ENCODE data around the gene FLT1.

The FLT1 gene

DNA sequence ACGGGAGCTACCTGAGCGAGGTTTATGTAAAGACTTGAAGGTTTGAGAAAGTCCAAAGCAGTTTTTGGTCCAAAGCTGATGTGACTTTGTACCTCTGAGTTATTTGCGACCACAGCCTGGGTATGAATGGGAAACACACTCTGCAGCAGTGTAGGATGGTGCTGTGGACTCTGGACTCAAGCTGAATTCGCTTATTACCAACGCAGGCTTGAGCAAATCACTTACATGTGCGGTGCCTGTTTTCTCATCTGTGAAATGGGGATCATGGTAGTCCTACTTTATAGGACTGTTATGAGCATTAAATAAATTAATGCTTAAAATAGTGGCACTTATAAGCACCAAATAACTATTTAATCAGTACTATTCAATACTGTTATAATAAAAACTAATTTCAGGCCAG, 180.0 kb downstream of the FLT1 start:
- ChIA-PET POLR2A (no interaction called here), CTCF (interaction anchor here (0.7 to 0.8 kb wide), 2 partner anchors 482 to 1565 kb away, joined by 4 read pairs; no protein-coding TSS in a partner anchor)
- TF ChIP-seq SP1 (IDR thresholded peaks at IDR 0.05) (no peak), CTBP1 (IDR thresholded peaks at IDR 0.05; ENCODE audit: borderline replicate concordance) (no peak), HDGF (IDR thresholded peaks at IDR 0.05; ENCODE audit: borderline replicate concordance) (no peak), NFRKB (IDR thresholded peaks at IDR 0.05) (no peak), FOXA1 (IDR thresholded peaks at IDR 0.05) (no peak), LEF1 (IDR thresholded peaks at IDR 0.05; ENCODE audit: borderline replicate concordance) (no peak), FOXK2 (IDR thresholded peaks at IDR 0.05) (no peak), FOXM1 (IDR thresholded peaks at IDR 0.05; ENCODE audit: borderline replicate concordance) (no peak), ARNT (IDR thresholded peaks at IDR 0.05) (no peak), ZNF384 (IDR thresholded peaks at IDR 0.05) (no peak), L3MBTL2 (conservative IDR thresholded peaks at IDR 0.05) (no peak), TARDBP (IDR thresholded peaks at IDR 0.05) (no peak), ELF4 (IDR thresholded peaks at IDR 0.05) (no peak), SUZ12 (IDR thresholded peaks at IDR 0.05) (no peak)
- TF ChIP-seq, protein P1, sequence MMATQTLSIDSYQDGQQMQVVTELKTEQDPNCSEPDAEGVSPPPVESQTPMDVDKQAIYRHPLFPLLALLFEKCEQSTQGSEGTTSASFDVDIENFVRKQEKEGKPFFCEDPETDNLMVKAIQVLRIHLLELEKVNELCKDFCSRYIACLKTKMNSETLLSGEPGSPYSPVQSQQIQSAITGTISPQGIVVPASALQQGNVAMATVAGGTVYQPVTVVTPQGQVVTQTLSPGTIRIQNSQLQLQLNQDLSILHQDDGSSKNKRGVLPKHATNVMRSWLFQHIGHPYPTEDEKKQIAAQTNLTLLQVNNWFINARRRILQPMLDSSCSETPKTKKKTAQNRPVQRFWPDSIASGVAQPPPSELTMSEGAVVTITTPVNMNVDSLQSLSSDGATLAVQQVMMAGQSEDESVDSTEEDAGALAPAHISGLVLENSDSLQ (IDR thresholded peaks at IDR 0.05): no peak
- DNase-seq (ENCODE audit: extremely low spot score): no peak

DNA sequence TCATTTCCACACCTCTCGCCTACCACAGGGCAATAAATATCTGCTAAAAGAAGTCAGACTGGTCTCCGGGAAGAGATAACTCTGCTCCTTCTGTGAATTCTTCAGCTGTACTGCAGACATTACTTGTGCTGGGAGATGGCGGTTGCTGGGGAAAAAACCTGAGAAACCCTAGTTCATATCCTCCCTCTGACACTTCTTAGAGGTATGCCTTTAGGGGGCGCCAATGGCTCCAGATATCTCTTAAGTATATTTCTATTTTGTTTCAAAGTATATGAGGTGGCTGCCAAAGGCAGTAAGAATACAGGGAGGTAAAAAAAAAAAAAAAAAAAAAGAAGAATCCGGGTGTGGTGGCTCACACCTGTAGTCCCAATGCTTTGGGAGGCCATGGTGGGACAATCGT, 181.3 kb downstream of the FLT1 start:
- peak; percentile 36 for DNase-seq (ENCODE audit: extremely low spot score)
- ChIA-PET CTCF (interaction anchor here (0.7 kb wide), 1 partner anchor 1282 kb away, joined by 7 read pairs; no protein-coding TSS in a partner anchor), POLR2A (no interaction called here)
- TF ChIP-seq SP1 (IDR thresholded peaks at IDR 0.05) (no peak), ELF4 (IDR thresholded peaks at IDR 0.05) (no peak), NFRKB (IDR thresholded peaks at IDR 0.05) (no peak), ARNT (IDR thresholded peaks at IDR 0.05) (no peak), TARDBP (IDR thresholded peaks at IDR 0.05) (no peak), ZNF384 (IDR thresholded peaks at IDR 0.05) (no peak), L3MBTL2 (conservative IDR thresholded peaks at IDR 0.05) (no peak), FOXK2 (IDR thresholded peaks at IDR 0.05) (no peak), SUZ12 (IDR thresholded peaks at IDR 0.05) (no peak), LEF1 (IDR thresholded peaks at IDR 0.05; ENCODE audit: borderline replicate concordance) (no peak), CTBP1 (IDR thresholded peaks at IDR 0.05; ENCODE audit: borderline replicate concordance) (no peak), FOXM1 (IDR thresholded peaks at IDR 0.05; ENCODE audit: borderline replicate concordance) (no peak), BHLHE40 (IDR thresholded peaks at IDR 0.05; ENCODE audit: borderline replicate concordance) (no peak), HDGF (IDR thresholded peaks at IDR 0.05; ENCODE audit: borderline replicate concordance) (no peak), FOXA1 (IDR thresholded peaks at IDR 0.05) (no peak)
- TF ChIP-seq, protein P1 (IDR thresholded peaks at IDR 0.05): no peak

DNA sequence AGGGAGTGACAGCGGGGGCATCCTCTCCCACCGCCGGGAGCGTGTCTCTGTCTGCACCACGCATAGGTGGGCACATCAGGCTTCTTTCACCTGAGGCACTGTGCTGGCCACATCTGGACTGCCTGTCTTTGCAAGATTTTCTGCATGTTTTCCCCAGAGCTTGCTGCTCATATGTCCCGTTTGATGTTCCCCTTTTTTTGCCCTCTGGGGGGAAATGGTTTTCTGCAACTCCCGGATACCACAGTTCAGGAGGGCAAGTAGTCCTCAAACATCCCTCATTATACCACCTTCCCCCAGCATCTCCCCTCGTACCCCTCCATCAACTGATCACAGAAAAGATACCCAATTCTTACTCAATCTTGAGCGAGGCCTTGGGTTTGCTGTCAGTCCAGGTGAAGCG, 188.6 kb downstream of the FLT1 start:
- DNase-seq (ENCODE audit: extremely low spot score): no peak
- POLR2A ChIA-PET: no interaction called here
- CTCF ChIA-PET: no interaction called here
- TF ChIP-seq TARDBP (IDR thresholded peaks at IDR 0.05) (no peak), BHLHE40 (IDR thresholded peaks at IDR 0.05; ENCODE audit: borderline replicate concordance) (no peak)
- TF ChIP-seq, protein P1 (IDR thresholded peaks at IDR 0.05): no peak

DNA sequence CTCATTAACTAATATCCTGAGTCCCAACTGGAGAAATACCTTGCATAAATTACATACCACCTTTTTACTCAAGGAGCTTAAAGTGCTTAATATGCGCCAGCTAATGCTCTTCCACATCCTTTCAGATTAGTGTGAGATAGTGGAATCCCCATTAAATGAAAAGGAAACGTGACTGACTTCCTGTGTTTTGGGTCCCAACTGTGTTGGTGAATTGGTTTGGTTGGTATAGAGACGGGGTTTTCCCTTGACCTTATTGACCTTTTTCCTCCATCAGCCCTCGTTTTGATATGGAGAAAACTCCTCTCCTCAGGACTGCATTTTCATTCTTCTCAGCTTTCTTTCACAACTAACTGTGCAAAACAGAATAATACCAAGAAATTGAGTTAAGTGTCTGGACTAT, 193.1 kb downstream of the FLT1 start:
- ChIA-PET POLR2A (no interaction called here), CTCF (no interaction called here)
- TF ChIP-seq ZNF384 (IDR thresholded peaks at IDR 0.05) (no peak), FOXM1 (IDR thresholded peaks at IDR 0.05; ENCODE audit: borderline replicate concordance) (no peak), LEF1 (IDR thresholded peaks at IDR 0.05; ENCODE audit: borderline replicate concordance) (no peak), L3MBTL2 (conservative IDR thresholded peaks at IDR 0.05) (no peak), NFRKB (IDR thresholded peaks at IDR 0.05) (no peak), TARDBP (IDR thresholded peaks at IDR 0.05) (no peak), FOXA1 (IDR thresholded peaks at IDR 0.05) (no peak), HDGF (IDR thresholded peaks at IDR 0.05; ENCODE audit: borderline replicate concordance) (no peak), SP1 (IDR thresholded peaks at IDR 0.05) (no peak), FOXK2 (IDR thresholded peaks at IDR 0.05) (no peak), ARNT (IDR thresholded peaks at IDR 0.05) (no peak), ELF4 (IDR thresholded peaks at IDR 0.05) (no peak), SUZ12 (IDR thresholded peaks at IDR 0.05) (no peak), CTBP1 (IDR thresholded peaks at IDR 0.05; ENCODE audit: borderline replicate concordance) (no peak), BHLHE40 (IDR thresholded peaks at IDR 0.05; ENCODE audit: borderline replicate concordance) (no peak)
- TF ChIP-seq, protein P1 (IDR thresholded peaks at IDR 0.05): no peak
- no peak for DNase-seq (ENCODE audit: extremely low spot score)

DNA sequence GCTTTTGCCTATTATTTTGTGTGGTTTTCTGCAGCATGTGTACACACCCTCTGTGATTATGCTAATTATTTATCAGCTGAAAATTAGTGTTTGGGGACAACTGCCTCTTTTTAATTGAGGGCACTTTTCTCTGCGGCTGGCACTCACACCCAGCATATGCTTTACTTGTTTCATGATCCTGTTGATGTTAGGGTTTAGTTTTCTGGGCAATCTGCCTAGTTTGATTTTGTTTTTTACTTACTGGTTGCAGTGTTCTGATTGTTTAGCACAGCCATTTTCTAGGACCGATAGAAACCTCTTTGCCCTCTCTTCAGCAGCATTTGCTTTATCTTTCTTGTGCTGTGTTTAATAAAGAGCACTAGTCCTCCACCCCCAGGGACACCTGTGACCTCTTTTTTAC, 195.0 kb downstream of the FLT1 start:
- POLR2A ChIA-PET: no interaction called here
- TF ChIP-seq, protein P1 (IDR thresholded peaks at IDR 0.05): no peak
- TF ChIP-seq LEF1 (IDR thresholded peaks at IDR 0.05; ENCODE audit: borderline replicate concordance): no peak
- TF ChIP-seq FOXK2 (IDR thresholded peaks at IDR 0.05): no peak
- TF ChIP-seq SUZ12 (IDR thresholded peaks at IDR 0.05): no peak
- no peak for TF ChIP-seq FOXM1 (IDR thresholded peaks at IDR 0.05; ENCODE audit: borderline replicate concordance)
- TF ChIP-seq ELF4 (IDR thresholded peaks at IDR 0.05): no peak
- no peak for TF ChIP-seq ZNF384 (IDR thresholded peaks at IDR 0.05)
- TF ChIP-seq CTBP1 (IDR thresholded peaks at IDR 0.05; ENCODE audit: borderline replicate concordance): no peak
- TF ChIP-seq L3MBTL2 (conservative IDR thresholded peaks at IDR 0.05): no peak
- TF ChIP-seq BHLHE40 (IDR thresholded peaks at IDR 0.05; ENCODE audit: borderline replicate concordance): no peak
- TF ChIP-seq TARDBP (IDR thresholded peaks at IDR 0.05): no peak
- TF ChIP-seq SP1 (IDR thresholded peaks at IDR 0.05): no peak
- CTCF ChIA-PET: no interaction called here
- no peak for DNase-seq (ENCODE audit: extremely low spot score)
